Measurements from ENCODE around the gene C8G. TPM values are rescaled to one million over a fixed set of nuclear protein-coding genes. Genes with fewer than 3 reads are reported as not detected.
A peak's percentile ranks its signal among the peaks of the same experiment; 100 is the strongest.

The C8G gene
- total RNA-seq = 0.60 and 0.65 TPM in 2 replicates

DNA sequence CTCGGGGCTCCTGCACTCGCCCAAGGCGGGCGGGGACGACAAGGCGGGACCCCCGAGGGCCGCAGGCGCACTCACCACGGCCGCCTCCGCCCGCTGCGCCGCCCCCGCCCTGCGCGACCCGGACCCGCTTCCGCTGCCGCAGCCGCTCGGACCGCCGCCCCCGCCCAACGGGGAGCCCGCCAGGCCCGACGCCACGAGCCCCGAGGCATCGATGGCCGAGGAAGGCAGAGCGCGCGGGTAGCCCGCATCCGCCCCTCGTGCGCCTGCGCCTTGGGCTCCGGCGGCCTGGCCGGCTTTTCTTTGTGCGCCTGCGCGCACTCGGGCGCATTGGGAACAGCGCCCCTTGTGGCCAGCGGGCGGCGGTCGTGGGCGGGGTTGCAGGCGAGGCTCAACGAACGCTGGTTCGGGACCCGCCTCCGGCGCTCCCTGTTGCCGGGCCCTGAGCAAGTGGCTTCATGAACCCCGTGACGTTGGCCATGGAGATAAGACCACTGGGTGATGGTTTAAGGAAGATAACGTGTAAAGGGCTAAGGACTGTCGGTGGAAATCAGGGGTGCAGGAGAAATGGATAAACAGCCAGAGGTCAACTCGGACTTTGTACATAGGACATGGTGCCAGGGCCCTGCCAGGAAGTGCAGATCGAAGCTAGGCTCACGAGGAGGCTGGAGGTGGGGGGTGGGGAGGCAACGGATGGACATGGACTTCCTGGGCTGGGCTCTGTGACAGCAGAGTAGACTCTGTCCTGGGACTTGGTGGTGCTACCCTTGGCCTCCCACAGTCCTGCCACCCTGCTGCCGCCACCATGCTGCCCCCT, at the start of gene C8G, which contains the start of gene FBXW5:
TSS of gene C8G (plus strand) at position 725 of the 814 bp plus-strand sequence. CDS start at position 803, 78 bp downstream.
TSS of gene FBXW5 (minus strand) at position 220 of the 814 bp plus-strand sequence. CDS start 655 bp downstream, outside the sequence.
- peak; percentile 94 to 97 for DNase-seq (ENCODE audit: low read depth in 2 of 2)

GRCh38 chr9:136896027-136896426, 49.0 kb upstream of the C8G start:
- DNase-seq (ENCODE audit: low read depth in 2 of 2) = no peak

GRCh38 chr9:136898483-136899100, 46.5 kb upstream of the C8G start:
- DNase-seq (ENCODE audit: low read depth in 2 of 2) = no peak

DNA sequence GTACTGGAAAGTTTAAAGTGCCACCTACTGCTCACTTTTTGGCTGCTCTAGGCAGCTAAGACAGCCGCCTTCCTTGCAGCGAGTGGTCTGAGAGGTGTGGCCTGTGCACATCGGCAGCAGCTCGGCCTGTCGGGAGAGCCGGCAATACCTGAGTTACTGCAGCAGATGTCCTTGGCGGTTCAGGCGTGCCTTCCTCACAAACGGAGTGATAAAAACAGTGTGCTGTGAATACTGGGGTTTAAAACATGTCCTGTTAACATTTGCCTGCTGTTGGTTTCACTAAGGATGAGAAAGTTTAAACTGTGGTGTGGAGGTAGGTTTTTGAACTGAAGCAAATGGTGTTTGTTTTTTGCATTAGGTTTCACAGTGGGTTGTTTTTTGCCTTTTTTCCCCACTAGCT, 45.8 kb upstream of the C8G start:
- DNase-seq (ENCODE audit: low read depth in 2 of 2) = no peak

- DNase-seq (ENCODE audit: low read depth in 2 of 2) = no peak
These were observed 44.5 kb upstream of the C8G start for GRCh38 chr9:136900556-136900955.

GRCh38 chr9:136900988-136901515, 44.0 kb upstream of the C8G start:
- peak; percentile 14 to 92 for DNase-seq (ENCODE audit: low read depth in 2 of 2)

GRCh38 chr9:136901516-136902258, 43.4 kb upstream of the C8G start:
- DNase-seq (ENCODE audit: low read depth in 2 of 2) = peak in 1 of 2 donors; percentile 65

GRCh38 chr9:136902259-136902821, 42.7 kb upstream of the C8G start:
- DNase-seq (ENCODE audit: low read depth in 2 of 2) = peak; percentile 91 to 93

- DNase-seq (ENCODE audit: low read depth in 2 of 2) = peak in 1 of 2 donors; percentile 88
These were observed 41.9 kb upstream of the C8G start for GRCh38 chr9:136903041-136903554.

GRCh38 chr9:136906266-136906665, 38.8 kb upstream of the C8G start:
- no peak for DNase-seq (ENCODE audit: low read depth in 2 of 2)

GRCh38 chr9:136907011-136907914, 37.8 kb upstream of the C8G start:
- no peak for DNase-seq (ENCODE audit: low read depth in 2 of 2)

DNA sequence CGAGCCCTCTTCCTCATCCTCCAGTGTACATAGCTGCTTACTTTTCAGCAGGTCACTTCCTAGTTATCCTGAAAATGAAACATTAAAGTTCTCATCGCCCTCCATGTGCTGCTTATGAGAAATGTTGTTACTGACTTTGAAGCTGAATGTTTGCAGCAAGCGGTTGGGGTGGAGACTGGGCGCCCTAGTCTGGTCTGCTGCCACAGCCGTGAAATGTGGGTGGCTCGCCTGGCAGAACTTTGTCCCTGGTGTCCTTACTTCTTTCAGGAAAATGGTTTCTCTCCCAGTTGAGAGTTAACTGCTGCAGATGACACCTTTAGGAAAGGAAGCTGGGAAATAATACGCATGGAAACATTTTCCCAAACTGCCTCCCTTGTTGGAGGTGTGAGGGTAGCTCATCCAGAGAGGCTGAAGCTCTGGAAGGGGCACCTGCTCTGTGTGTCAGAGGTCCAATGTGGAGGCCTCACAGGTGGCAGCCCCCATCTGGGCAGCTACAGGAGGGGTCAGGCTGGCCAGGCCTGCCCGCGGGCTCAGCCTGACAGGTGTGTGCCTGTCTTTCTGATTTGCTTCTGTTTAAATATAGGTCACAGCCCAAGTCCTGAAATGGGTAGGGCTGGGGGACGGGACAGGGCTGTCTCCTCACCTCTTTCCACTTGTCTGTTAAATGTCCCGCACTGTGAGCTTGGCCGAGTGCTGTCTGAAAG, 34.7 kb upstream of the C8G start:
- no peak for DNase-seq (ENCODE audit: low read depth in 2 of 2)

DNA sequence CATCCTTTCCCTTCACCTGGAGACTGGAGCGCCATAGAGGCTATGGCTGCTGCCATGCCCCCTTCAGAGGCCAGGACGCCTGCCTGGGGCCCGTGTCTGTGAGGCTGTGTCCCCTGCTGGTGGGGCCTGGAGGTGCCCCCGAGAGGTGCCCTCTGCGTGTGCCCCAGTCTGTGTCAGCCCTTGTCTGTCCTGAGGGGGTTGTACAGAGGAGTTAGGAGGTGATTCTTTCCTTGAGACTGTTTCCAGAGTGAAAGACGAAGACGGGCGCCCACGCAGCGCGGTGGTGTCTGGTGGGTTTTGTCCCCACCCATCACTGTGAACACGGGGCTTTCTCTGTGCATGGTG, 34.2 kb upstream of the C8G start:
- no peak for DNase-seq (ENCODE audit: low read depth in 2 of 2)

- DNase-seq (ENCODE audit: low read depth in 2 of 2) = no peak
These were observed 31.2 kb upstream of the C8G start for GRCh38 chr9:136913701-136914438.

DNA sequence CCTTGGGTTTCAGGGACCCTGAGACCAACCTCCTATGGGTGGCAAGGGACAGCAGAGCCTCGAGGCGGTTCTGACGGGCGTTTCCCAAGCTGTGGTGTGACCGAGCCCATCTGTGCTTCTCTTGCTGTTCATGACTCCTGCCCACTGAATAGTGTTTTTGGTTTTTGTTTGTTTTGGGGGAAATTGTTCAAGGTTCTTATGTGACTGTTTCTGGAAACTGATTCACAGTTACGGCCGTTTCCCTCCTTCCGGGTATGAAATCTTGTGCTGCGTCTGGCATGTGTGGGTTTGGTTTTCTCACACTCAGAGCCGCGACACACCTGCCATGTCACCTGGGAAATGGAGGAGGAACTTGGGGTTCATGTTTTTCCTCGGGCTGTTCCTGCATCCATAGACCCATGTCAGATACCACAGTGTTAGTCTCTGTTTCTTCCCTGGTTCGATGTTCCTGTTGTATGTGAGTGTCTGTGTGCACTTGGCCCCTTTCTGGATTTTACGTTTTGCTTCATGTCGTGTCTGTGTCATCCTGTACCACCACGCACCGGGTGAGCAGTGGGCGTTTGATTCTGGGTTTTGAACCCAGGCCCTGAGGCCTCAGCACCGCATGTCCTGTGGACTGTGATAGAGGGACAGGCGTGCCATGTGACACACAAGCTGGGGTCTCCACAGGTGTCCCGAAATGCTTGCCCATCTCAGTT, 29.3 kb upstream of the C8G start:
- DNase-seq (ENCODE audit: low read depth in 2 of 2) = no peak

DNA sequence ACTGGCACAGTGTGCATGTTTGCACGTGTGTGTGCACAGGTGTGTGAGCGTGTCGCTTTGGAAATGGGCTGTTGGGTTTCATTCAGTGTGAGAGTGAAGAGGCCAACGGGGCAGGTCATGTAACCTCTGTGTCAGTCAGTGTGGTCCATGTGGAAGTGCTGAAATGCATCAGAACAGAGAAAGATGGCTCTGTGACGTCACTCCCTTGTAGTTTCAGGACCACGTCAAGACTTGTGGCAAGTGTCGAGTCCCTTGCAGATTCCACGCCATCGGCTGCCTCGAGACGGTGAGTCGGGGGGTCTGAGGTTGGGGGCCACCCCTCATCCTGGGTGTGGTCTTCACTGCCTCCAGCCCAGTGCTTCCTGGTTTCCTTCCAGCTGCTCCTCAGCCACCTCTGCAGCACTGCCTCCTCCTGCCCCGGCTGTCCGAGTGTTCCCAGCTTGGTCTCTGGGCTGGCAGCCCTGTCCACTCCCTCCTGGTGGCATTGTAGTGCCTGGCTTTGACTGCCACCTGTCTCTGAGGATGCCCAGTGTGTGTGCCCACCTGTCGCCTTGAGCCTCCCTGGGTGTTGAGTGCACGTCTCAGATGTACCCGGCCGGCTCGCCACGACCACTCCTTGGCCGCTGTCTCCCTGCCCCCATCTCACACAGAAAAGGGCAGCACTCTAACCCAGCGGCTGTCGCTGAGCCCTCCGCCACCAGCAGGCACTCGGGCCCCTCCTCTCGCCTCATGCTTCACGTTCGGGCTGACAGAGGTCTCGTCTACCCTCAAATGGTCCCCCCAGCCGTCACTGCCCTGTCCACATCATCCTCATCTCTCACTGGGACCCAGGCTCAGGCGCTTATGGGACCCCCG, 28.5 kb upstream of the C8G start:
- no peak for DNase-seq (ENCODE audit: low read depth in 2 of 2)

GRCh38 chr9:136917902-136918301, 27.1 kb upstream of the C8G start:
- no peak for DNase-seq (ENCODE audit: low read depth in 2 of 2)
